HepG2 (cell line): ENCODE results near the gene NHERF2. TPM values are rescaled to one million over a fixed set of nuclear protein-coding genes. Genes with fewer than 3 reads are reported as not detected.

ENCODE experiments used
- ARNTL ChIP-seq: sonication (generic); formaldehyde crosslinking; IDR thresholded peaks from 2 replicates; pipeline ENCODE4 v1.4.0; 2020; ENCODE audit warnings: mild to moderate bottlenecking, missing genetic modification reagents
- FOXK2 ChIP-seq: fragments of 450-650 bp; IDR thresholded peaks from 2 replicates; pipeline ENCODE4 v1.6.1; 2016
- KAT8 ChIP-seq: IDR thresholded peaks from 2 replicates; pipeline ENCODE4 v1.6.1; 2016; ENCODE audit warnings: missing genetic modification reagents, missing compliant biosample characterization
- KDM5B ChIP-seq: sonication (generic); formaldehyde crosslinking; IDR thresholded peaks from 2 replicates; pipeline ENCODE4 v1.4.0; 2020; ENCODE audit warnings: missing genetic modification reagents, mild to moderate bottlenecking, borderline replicate concordance
- KMT2A ChIP-seq: sonication (generic); formaldehyde crosslinking; IDR thresholded peaks from 2 replicates; pipeline ENCODE4 v1.4.0; 2020; ENCODE audit warnings: missing genetic modification reagents
- LCORL ChIP-seq, 2 experiments: fragments of 450-650 bp in 1 of 2; sonication (generic) in 1 of 2; formaldehyde crosslinking in 1 of 2; IDR thresholded peaks; 2 replicates each; pipeline versions ENCODE4 v1.5.0 to v1.6.1; 2017 to 2020; ENCODE audit warnings: antibody characterized with exemption in 1 of 2, missing genetic modification reagents in 1 of 2
- MBD4 ChIP-seq: IDR thresholded peaks from 2 replicates; pipeline ENCODE4 v1.6.1; 2012; ENCODE audit warnings: low read length, inconsistent platforms, borderline replicate concordance
- PHF21A ChIP-seq: sonication (generic); formaldehyde crosslinking; IDR thresholded peaks from 2 replicates; pipeline ENCODE4 v1.5.0; 2020; ENCODE audit warnings: mild to moderate bottlenecking, missing genetic modification reagents
- PRMT3 ChIP-seq: sonication (generic); formaldehyde crosslinking; IDR thresholded peaks from 2 replicates; pipeline ENCODE4 v1.8.1; 2022; ENCODE audit warnings: low read depth, mild to moderate bottlenecking, moderate library complexity, missing genetic modification reagents, borderline replicate concordance
- RBFOX2 ChIP-seq: fragments of 200-400 bp; formaldehyde crosslinking; IDR thresholded peaks from 2 replicates; pipeline ENCODE4 v1.6.1; 2017; ENCODE audit warnings: low read depth, mild to moderate bottlenecking, low read length
- RBM39 ChIP-seq: fragments of 200-400 bp; formaldehyde crosslinking; IDR thresholded peaks from one replicate; pipeline ENCODE4 v1.6.1; 2018; ENCODE audit warnings: antibody characterized with exemption, mild to moderate bottlenecking, low read depth, low read length; ENCODE audit not compliant: poor library complexity, severe bottlenecking
- SRSF9 ChIP-seq: fragments of 200-400 bp; formaldehyde crosslinking; IDR thresholded peaks from 2 replicates; pipeline ENCODE4 v1.6.1; 2018; ENCODE audit warnings: borderline replicate concordance, mild to moderate bottlenecking, low read depth, low read length; ENCODE audit not compliant: insufficient read depth, poor library complexity, severe bottlenecking
- YY1 ChIP-seq: IDR thresholded peaks from 2 replicates; pipeline ENCODE4 v1.6.1; 2011; ENCODE audit warnings: low read length, low read depth, moderate library complexity, mild to moderate bottlenecking; ENCODE audit not compliant: insufficient read depth, insufficient replicate concordance
- ZNF121 ChIP-seq: sonication (generic); formaldehyde crosslinking; IDR thresholded peaks from 2 replicates; pipeline ENCODE4 v1.5.0; 2020; ENCODE audit warnings: mild to moderate bottlenecking, missing genetic modification reagents
- ZNF430 ChIP-seq: sonication (generic); formaldehyde crosslinking; IDR thresholded peaks from 2 replicates; pipeline ENCODE4 v1.9.0; 2021; ENCODE audit warnings: mild to moderate bottlenecking, missing genetic modification reagents
- ZNF510 ChIP-seq: sonication (generic); formaldehyde crosslinking; IDR thresholded peaks from 2 replicates; pipeline ENCODE4 v1.4.0; 2020; ENCODE audit warnings: low read depth, mild to moderate bottlenecking, missing genetic modification reagents
- ZNF644 ChIP-seq: IDR thresholded peaks from 2 replicates; pipeline ENCODE4 v1.6.1; 2016; ENCODE audit warnings: low read depth
- ZNF75D ChIP-seq: sonication (generic); formaldehyde crosslinking; IDR thresholded peaks from 2 replicates; pipeline ENCODE4 v1.8.1; 2023; ENCODE audit warnings: missing genetic modification reagents, mild to moderate bottlenecking, borderline replicate concordance
- polyA plus RNA-seq, 8 experiments: library from polyadenylated mRNA; depleted of rRNA in 3 of 8; stranded (reverse) in 7 of 8; unstranded in 1 of 8; fragments of >200 nt; fragmentation: Illumina TruSeq in 4 of 8; extraction: Trizol in 4 of 8; gene quantifications; 2 replicates each; pipeline versions ENCODE4 v1.2.1 to v1.2.3, GENCODE V29; 2011 to 2016; ENCODE audit warnings: low read depth in 4 of 8, missing spikeins in 1 of 8, mixed read lengths in 1 of 8; ENCODE audit not compliant: insufficient read depth in 1 of 8
- total RNA-seq, 5 experiments: library from RNA; depleted of rRNA; stranded (reverse); fragments of >200 nt; fragmentation: Illumina TruSeq; extraction: Trizol; gene quantifications; 2 replicates each; pipeline ENCODE4 v1.2.3, GENCODE V29; 2016; ENCODE audit warnings: low read depth in 1 of 5
- TF ChIP-seq, protein P1 (sequence below): sonication (generic); formaldehyde crosslinking; IDR thresholded peaks from 2 replicates; pipeline ENCODE4 v1.4.0; 2020; ENCODE audit warnings: missing genetic modification reagents
- TF ChIP-seq, protein P2 (sequence below): sonication (generic); formaldehyde crosslinking; IDR thresholded peaks from 2 replicates; pipeline ENCODE4 v1.5.0; 2020; ENCODE audit warnings: missing genetic modification reagents, mild to moderate bottlenecking, borderline replicate concordance
- TF ChIP-seq, protein P3 (sequence below): sonication (generic); formaldehyde crosslinking; IDR thresholded peaks from 2 replicates; pipeline ENCODE4 v1.4.0; 2020; ENCODE audit warnings: missing genetic modification reagents, borderline replicate concordance

Gene NHERF2
- total and polyA plus RNA-seq, 2 of the 13 experiments (the other 11 are each of a cell fraction or from before 2014, with no cell fraction given) = 23.7 to 39.3 TPM

DNA sequence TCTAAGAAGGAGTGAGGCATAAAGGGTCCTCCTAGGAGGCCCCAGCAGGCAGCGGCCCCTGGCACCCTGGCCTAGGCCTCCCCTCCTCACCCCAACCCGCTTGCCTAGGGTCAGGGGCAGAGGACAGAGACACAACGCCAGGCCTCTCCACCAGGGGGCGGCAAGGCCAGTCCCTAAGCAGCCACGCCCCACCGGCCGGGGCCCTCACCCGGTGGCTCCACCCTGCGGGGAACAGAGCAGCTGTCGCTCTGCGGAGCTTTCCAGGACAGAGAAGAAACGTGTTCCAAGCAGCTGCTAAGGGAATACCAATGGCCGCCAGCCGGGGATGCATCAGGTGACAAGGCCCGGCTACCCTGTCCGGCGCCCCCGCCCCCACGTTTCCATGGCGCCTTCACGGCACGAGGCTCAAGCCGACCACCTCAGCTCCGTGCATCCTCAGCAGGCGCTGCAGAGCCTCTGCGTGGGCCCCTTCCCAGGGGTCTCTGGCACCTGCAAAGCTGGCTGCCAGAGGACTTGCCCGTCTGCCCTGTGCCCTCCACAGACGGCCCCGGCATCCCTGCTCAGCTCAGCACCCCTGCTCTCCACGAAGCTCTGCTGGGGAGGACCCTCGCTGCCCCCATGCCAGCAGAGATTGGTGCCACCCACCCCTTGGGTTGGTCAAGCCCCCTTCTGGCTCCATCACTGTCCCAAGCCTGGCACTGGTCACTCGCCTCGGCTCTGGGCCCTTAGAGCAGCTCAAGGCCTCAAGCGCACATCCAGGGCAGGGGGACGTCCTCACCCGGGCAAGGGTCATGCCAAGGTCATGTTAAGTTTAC, 22.7 kb upstream of the NHERF2 start (continued):
- TF ChIP-seq, protein P1, sequence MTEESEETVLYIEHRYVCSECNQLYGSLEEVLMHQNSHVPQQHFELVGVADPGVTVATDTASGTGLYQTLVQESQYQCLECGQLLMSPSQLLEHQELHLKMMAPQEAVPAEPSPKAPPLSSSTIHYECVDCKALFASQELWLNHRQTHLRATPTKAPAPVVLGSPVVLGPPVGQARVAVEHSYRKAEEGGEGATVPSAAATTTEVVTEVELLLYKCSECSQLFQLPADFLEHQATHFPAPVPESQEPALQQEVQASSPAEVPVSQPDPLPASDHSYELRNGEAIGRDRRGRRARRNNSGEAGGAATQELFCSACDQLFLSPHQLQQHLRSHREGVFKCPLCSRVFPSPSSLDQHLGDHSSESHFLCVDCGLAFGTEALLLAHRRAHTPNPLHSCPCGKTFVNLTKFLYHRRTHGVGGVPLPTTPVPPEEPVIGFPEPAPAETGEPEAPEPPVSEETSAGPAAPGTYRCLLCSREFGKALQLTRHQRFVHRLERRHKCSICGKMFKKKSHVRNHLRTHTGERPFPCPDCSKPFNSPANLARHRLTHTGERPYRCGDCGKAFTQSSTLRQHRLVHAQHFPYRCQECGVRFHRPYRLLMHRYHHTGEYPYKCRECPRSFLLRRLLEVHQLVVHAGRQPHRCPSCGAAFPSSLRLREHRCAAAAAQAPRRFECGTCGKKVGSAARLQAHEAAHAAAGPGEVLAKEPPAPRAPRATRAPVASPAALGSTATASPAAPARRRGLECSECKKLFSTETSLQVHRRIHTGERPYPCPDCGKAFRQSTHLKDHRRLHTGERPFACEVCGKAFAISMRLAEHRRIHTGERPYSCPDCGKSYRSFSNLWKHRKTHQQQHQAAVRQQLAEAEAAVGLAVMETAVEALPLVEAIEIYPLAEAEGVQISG (CRISPR knock-in tag) = peak; percentile 88
- 0 out of 2 replicates have a peak, but pooled peaks have one; percentile 24 for TF ChIP-seq KMT2A (CRISPR knock-in tag)
- TF ChIP-seq SRSF9 = no peak
- TF ChIP-seq RBFOX2 = peak; percentile 61
- no peak for TF ChIP-seq LCORL (IDR thresholded peaks at IDR 0.05)
- TF ChIP-seq LCORL (CRISPR knock-in tag; IDR thresholded peaks at IDR 0.05) = peak; percentile 78
- TF ChIP-seq ARNTL (CRISPR knock-in tag) = 0 out of 2 replicates have a peak, but pooled peaks have one; percentile 27
- TF ChIP-seq, protein P2, sequence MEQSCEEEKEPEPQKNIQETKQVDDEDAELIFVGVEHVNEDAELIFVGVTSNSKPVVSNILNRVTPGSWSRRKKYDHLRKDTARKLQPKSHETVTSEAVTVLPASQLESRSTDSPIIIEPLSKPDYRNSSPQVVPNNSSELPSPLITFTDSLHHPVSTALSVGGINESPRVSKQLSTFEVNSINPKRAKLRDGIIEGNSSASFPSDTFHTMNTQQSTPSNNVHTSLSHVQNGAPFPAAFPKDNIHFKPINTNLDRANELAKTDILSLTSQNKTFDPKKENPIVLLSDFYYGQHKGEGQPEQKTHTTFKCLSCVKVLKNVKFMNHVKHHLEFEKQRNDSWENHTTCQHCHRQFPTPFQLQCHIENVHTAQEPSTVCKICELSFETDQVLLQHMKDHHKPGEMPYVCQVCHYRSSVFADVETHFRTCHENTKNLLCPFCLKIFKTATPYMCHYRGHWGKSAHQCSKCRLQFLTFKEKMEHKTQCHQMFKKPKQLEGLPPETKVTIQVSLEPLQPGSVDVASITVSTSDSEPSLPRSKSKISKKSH = no peak
- no peak for TF ChIP-seq ZNF430 (CRISPR knock-in tag)
- TF ChIP-seq, protein P3, sequence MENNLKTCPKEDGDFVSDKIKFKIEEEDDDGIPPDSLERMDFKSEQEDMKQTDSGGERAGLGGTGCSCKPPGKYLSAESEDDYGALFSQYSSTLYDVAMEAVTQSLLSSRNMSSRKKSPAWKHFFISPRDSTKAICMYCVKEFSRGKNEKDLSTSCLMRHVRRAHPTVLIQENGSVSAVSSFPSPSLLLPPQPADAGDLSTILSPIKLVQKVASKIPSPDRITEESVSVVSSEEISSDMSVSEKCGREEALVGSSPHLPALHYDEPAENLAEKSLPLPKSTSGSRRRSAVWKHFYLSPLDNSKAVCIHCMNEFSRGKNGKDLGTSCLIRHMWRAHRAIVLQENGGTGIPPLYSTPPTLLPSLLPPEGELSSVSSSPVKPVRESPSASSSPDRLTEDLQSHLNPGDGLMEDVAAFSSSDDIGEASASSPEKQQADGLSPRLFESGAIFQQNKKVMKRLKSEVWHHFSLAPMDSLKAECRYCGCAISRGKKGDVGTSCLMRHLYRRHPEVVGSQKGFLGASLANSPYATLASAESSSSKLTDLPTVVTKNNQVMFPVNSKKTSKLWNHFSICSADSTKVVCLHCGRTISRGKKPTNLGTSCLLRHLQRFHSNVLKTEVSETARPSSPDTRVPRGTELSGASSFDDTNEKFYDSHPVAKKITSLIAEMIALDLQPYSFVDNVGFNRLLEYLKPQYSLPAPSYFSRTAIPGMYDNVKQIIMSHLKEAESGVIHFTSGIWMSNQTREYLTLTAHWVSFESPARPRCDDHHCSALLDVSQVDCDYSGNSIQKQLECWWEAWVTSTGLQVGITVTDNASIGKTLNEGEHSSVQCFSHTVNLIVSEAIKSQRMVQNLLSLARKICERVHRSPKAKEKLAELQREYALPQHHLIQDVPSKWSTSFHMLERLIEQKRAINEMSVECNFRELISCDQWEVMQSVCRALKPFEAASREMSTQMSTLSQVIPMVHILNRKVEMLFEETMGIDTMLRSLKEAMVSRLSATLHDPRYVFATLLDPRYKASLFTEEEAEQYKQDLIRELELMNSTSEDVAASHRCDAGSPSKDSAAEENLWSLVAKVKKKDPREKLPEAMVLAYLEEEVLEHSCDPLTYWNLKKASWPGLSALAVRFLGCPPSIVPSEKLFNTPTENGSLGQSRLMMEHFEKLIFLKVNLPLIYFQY (CRISPR knock-in tag) = 0 out of 2 replicates have a peak, but pooled peaks have one; percentile 25
- peak; percentile 82 for TF ChIP-seq YY1
- TF ChIP-seq MBD4 = no peak
- TF ChIP-seq ZNF121 (CRISPR knock-in tag) = no peak
- peak; percentile 71 for TF ChIP-seq KAT8 (CRISPR knock-in tag)
- no peak for TF ChIP-seq ZNF75D (CRISPR knock-in tag)
- no peak for TF ChIP-seq PRMT3
- TF ChIP-seq KDM5B (CRISPR knock-in tag) = peak; percentile 24; the same call in 1 of the 2 replicates
- no peak for TF ChIP-seq ZNF644 (CRISPR knock-in tag)
- TF ChIP-seq PHF21A (CRISPR knock-in tag) = no peak
- TF ChIP-seq ZNF510 (CRISPR knock-in tag) = no peak
- no peak for TF ChIP-seq FOXK2
- peak; percentile 86 for TF ChIP-seq RBM39
